GM21786 (cell line): ENCODE data around the gene TRAPPC2L.

Experiments
- ATAC-seq: cut with Tn5 transposase; IDR thresholded peaks from one replicate; pipeline ENCODE4 v1.9.1; 2021; ENCODE audit not compliant: unreplicated experiment

Gene TRAPPC2L

GRCh38 chr16:88857728-88858339 lies 907 bp downstream of the TRAPPC2L start:
- ATAC-seq = no peak

- ATAC-seq = no peak
Measured at GRCh38 chr16:88859381-88860091, 2.6 kb downstream of the TRAPPC2L start.

GRCh38 chr16:88861359-88861758 lies 4.4 kb downstream of the TRAPPC2L start:
- no peak for ATAC-seq

GRCh38 chr16:88862968-88863367 lies 6.0 kb downstream of the TRAPPC2L start:
- no peak for ATAC-seq

GRCh38 chr16:88863426-88863825 lies 6.5 kb downstream of the TRAPPC2L start:
- no peak for ATAC-seq

- no peak for ATAC-seq
Measured at GRCh38 chr16:88864099-88864498, 7.2 kb downstream of the TRAPPC2L start.

- ATAC-seq = no peak
Measured at GRCh38 chr16:88864521-88864920, 7.6 kb downstream of the TRAPPC2L start.

- ATAC-seq = no peak
Measured at GRCh38 chr16:88865310-88865709, 8.4 kb downstream of the TRAPPC2L start.

GRCh38 chr16:88865742-88866141 lies 8.8 kb downstream of the TRAPPC2L start:
- ATAC-seq = no peak

GRCh38 chr16:88866151-88866920 lies 9.4 kb downstream of the TRAPPC2L start, which contains the start of gene PABPN1L:
PABPN1L (minus strand) TSS chr16:88866660; CDS start chr16:88866606, 54 bp downstream.
- no peak for ATAC-seq

GRCh38 chr16:88867581-88868246 lies 10.8 kb downstream of the TRAPPC2L start:
- no peak for ATAC-seq

GRCh38 chr16:88868974-88869672 lies 12.2 kb downstream of the TRAPPC2L start:
- no peak for ATAC-seq

GRCh38 chr16:88869673-88869980 lies 12.7 kb downstream of the TRAPPC2L start:
- ATAC-seq = no peak

GRCh38 chr16:88870608-88871348 lies 13.9 kb downstream of the TRAPPC2L start:
- ATAC-seq = no peak

GRCh38 chr16:88871349-88871702 lies 14.4 kb downstream of the TRAPPC2L start:
- ATAC-seq = no peak

- no peak for ATAC-seq
Measured at GRCh38 chr16:88871730-88872416, 14.9 kb downstream of the TRAPPC2L start.

GRCh38 chr16:88872650-88873331 lies 15.9 kb downstream of the TRAPPC2L start:
- ATAC-seq = no peak

GRCh38 chr16:88874938-88875599 lies 18.1 kb downstream of the TRAPPC2L start:
- ATAC-seq = no peak
